LNCaP clone FGC (cell line): Measurements from ENCODE around the gene TPCN2.
"Not testable (repeated sequence)": the region's sequence is repeated elsewhere in the genome, so short reads cannot be mapped to it uniquely, and the experiment has no call there.

ENCODE experiments used
- DNase-seq: peaks from one replicate; pipeline ENCODE4 v3.0.0-alpha.2; 2011; ENCODE audit warnings: low read depth
- H3K4me3 ChIP-seq: 2 replicates; pipeline ENCODE4 v1.5.1; 2011; ENCODE audit warnings: mild to moderate bottlenecking, low read depth, low read length, control low read depth
- CTCF ChIP-seq: IDR thresholded peaks from 2 replicates; pipeline ENCODE4 v1.5.1; 2012; ENCODE audit warnings: mild to moderate bottlenecking; ENCODE audit not compliant: control insufficient read depth, insufficient read depth; ENCODE audit errors: extremely low read depth

TPCN2 gene

GRCh38 chr11:69131121-69131566 lies 82.4 kb downstream of the TPCN2 start:
- no peak for TF ChIP-seq CTCF
- H3K4me3 ChIP-seq = no peak overlapping the region
- DNase-seq = no peak

- peak; percentile 93 for TF ChIP-seq CTCF
- DNase-seq = peak; percentile 63
- no peak overlapping the region for H3K4me3 ChIP-seq
Measured at GRCh38 chr11:69131644-69132300, 83.0 kb downstream of the TPCN2 start.

GRCh38 chr11:69132301-69132670 lies 83.6 kb downstream of the TPCN2 start:
- H3K4me3 ChIP-seq = no peak overlapping the region
- DNase-seq = no peak
- TF ChIP-seq CTCF = no peak

GRCh38 chr11:69133251-69133650 lies 84.5 kb downstream of the TPCN2 start:
- no peak for DNase-seq
- no peak for TF ChIP-seq CTCF
- H3K4me3 ChIP-seq = no peak overlapping the region

- not testable (repeated sequence) for H3K4me3 ChIP-seq, DNase-seq
Measured at GRCh38 chr11:69134182-69134581, 85.5 kb downstream of the TPCN2 start.

GRCh38 chr11:69134957-69135356 lies 86.2 kb downstream of the TPCN2 start:
- TF ChIP-seq CTCF = no peak
- H3K4me3 ChIP-seq = no peak overlapping the region
- no peak for DNase-seq

- TF ChIP-seq CTCF = no peak
- DNase-seq = no peak
- no peak overlapping the region for H3K4me3 ChIP-seq
Measured at GRCh38 chr11:69135420-69136363, 87.0 kb downstream of the TPCN2 start.
